Fibroblast of lung (primary cell): ENCODE data around the gene BCAT1.

ENCODE experiments used
- EZH2 ChIP-seq: IDR thresholded peaks from 2 replicates; pipeline ENCODE4 v1.5.1; 2012; ENCODE audit warnings: low read length, control low read depth, mild to moderate bottlenecking; ENCODE audit errors: missing control alignments
- TF ChIP-seq, protein P1 (sequence below), 2 donors: IDR thresholded peaks in 1 of 2; conservative IDR thresholded peaks in 1 of 2; 1 replicate in 1 of 2; 2 replicates in 1 of 2; pipeline ENCODE4 v1.5.1; 2011 to 2012; ENCODE audit warnings: low read length in 2 of 2, control low read depth in 1 of 2, inconsistent platforms in 1 of 2, low read depth in 1 of 2, mild to moderate bottlenecking in 1 of 2

DNA sequence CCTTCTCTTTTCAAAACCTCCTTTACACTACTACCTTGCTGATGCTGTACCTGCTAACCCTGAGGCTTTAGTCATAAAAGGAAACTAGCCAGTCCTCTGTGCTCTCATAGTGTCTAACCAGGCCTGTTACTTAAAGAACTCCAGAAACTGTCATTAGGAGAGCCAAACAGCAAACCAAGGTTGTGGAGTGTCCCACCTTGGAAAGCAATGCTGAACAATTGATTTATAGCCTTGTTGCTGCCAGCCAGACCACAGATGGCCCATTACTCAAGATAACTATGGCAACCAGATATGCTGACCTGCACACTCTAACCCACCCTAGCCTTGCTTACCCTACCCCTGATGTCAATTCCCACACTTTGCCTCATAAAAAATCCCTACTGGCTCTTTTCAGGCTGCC is 26.5 kb upstream of the BCAT1 start:
- TF ChIP-seq, protein P1, sequence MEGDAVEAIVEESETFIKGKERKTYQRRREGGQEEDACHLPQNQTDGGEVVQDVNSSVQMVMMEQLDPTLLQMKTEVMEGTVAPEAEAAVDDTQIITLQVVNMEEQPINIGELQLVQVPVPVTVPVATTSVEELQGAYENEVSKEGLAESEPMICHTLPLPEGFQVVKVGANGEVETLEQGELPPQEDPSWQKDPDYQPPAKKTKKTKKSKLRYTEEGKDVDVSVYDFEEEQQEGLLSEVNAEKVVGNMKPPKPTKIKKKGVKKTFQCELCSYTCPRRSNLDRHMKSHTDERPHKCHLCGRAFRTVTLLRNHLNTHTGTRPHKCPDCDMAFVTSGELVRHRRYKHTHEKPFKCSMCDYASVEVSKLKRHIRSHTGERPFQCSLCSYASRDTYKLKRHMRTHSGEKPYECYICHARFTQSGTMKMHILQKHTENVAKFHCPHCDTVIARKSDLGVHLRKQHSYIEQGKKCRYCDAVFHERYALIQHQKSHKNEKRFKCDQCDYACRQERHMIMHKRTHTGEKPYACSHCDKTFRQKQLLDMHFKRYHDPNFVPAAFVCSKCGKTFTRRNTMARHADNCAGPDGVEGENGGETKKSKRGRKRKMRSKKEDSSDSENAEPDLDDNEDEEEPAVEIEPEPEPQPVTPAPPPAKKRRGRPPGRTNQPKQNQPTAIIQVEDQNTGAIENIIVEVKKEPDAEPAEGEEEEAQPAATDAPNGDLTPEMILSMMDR (conservative IDR thresholded peaks at IDR 0.05 in 1 of 2, IDR thresholded peaks at IDR 0.05 in 1 of 2; ENCODE audit: low read depth in 1 of 2, low read length in 2 of 2), result no peak
- TF ChIP-seq EZH2, result no peak
